Type B pancreatic cell (in vitro differentiated cells): ENCODE measurements around the gene KCNN3. TPM values are rescaled to one million over a fixed set of nuclear protein-coding genes. Genes with fewer than 3 reads are reported as not detected.

Experiments used
- DNase-seq: peaks from one replicate; pipeline ENCODE4 v3.0.0; 2021; ENCODE audit warnings: mixed read lengths; ENCODE audit not compliant: unreplicated experiment; ENCODE audit errors: extremely low spot score
- H3K27ac Mint-ChIP-seq: 2 replicates; pipeline ENCODE4 v1.8.0; 2021; ENCODE audit warnings: mild to moderate bottlenecking, mixed read lengths
- H3K27me3 Mint-ChIP-seq: 2 replicates; pipeline ENCODE4 v1.8.0; 2021; ENCODE audit warnings: mixed read lengths
- H3K36me3 Mint-ChIP-seq: 2 replicates; pipeline ENCODE4 v1.8.0; 2021; ENCODE audit warnings: mixed read lengths
- H3K4me1 Mint-ChIP-seq: one replicate; pipeline ENCODE4 v1.8.0; 2021; ENCODE audit warnings: mixed read lengths; ENCODE audit not compliant: unreplicated experiment
- H3K4me3 Mint-ChIP-seq: 2 replicates; pipeline ENCODE4 v1.8.0; 2021; ENCODE audit warnings: mild to moderate bottlenecking, mixed read lengths
- H3K9me3 Mint-ChIP-seq: 2 replicates; pipeline ENCODE4 v1.8.0; 2021; ENCODE audit warnings: mixed read lengths
- total RNA-seq: library from RNA; stranded (reverse); gene quantifications from 2 replicates; pipeline ENCODE4 v1.2.1, GENCODE V29; 2021; ENCODE audit warnings: low replicate concordance
- TF ChIP-seq, protein P1 (sequence below): fragments of 200-600 bp; sonication (generic); conservative IDR thresholded peaks from 2 replicates; pipeline ENCODE4 v1.5.0; 2021; ENCODE audit warnings: antibody characterized with exemption, mild to moderate bottlenecking

KCNN3 gene
- total RNA-seq, 1 donor from 2014 or later = 3.8 TPM

DNA sequence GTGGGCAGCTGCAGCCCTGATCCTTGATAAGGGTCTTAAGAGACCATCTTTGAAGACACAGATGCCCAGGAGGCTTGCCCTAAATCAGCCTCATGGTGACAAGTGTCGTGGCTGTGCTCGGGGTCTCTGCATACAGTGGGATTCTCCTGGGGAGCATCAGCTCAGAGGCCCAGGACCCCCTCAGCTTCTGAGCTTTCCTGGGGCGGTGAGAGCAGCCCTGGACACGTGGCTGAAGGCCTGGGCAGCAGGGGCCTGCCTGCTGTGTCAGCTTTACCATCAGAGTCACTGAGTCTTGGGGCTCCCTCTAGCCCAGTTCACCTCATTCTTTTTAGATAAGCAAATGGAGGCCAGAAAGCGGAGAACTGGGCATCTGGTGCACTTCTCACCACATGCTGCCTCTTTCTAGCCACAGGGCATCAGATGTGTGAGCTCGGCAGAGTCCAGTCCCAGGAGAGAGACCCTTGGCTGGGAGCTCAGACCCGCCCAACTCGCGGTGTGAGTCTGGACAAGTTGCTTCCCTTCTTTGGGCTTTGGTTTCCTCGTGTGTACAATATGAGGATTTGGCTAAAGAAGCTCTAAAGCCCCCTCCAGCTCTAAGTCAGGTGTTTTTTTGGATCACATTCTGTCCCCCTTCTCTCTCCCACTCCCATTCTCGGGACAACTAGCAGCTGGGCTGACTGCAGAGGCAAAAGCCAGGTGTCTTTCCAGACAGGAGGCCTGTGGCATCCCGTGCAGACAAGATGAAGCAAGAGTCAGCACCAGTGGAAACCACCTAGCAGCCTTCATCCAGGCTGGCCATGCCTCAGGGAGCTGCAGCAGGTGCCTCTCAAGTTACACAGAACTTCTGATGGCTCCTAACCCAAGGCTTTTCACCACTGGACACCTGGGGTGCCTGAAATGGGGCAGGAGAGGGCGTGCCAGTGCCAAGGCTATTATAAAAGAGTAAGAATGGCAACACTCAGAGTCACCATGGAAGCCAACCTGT, 119.1 kb downstream of the KCNN3 start:
- Mint-ChIP-seq H3K4me1 (peaks cover 33% of the 10 kb centered on the region), H3K4me3 (no peak overlapping the region), H3K9me3 (no peaks in the 10 kb centered on the region), H3K36me3 (no peaks in the 10 kb centered on the region), H3K27me3 (peaks cover 57% of the 10 kb centered on the region), H3K27ac (no peak overlapping the region)
- TF ChIP-seq, protein P1, sequence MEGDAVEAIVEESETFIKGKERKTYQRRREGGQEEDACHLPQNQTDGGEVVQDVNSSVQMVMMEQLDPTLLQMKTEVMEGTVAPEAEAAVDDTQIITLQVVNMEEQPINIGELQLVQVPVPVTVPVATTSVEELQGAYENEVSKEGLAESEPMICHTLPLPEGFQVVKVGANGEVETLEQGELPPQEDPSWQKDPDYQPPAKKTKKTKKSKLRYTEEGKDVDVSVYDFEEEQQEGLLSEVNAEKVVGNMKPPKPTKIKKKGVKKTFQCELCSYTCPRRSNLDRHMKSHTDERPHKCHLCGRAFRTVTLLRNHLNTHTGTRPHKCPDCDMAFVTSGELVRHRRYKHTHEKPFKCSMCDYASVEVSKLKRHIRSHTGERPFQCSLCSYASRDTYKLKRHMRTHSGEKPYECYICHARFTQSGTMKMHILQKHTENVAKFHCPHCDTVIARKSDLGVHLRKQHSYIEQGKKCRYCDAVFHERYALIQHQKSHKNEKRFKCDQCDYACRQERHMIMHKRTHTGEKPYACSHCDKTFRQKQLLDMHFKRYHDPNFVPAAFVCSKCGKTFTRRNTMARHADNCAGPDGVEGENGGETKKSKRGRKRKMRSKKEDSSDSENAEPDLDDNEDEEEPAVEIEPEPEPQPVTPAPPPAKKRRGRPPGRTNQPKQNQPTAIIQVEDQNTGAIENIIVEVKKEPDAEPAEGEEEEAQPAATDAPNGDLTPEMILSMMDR = no peak
- no peak for DNase-seq

DNA sequence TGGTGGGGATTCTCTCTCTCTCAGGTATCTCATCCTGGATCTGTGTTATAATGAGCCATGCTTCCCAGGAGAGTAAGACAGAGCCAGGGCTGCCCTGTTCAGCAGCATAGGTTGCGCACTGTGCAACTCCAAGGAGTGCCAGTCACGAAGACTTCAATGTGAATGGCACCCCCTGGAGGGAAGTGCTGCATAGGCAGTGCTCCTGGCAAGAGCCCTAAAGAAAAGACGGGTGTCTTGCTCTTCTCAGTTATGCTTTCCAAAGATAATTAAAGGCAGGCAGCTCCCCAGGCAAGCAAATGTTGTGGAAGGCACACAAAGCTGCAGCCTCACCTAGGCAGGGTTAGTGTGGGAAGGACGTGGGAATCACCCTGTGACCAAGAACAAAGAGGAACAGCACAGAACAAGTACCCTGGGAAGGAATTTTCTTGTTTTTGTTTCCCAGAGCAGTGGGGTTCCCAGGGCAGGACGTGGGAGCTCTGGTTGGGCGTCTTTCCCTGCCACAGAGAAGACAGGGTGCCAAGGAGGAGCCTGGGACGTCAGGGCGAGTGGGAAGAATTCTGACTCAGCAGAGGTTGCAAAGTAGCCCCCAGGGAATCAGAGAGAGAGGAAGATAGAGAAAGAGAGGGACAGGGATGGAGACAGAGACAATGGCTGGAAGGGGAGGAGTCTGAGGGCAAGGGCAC, 120.9 kb downstream of the KCNN3 start:
- peaks cover 49% of the 10 kb centered on the region for H3K27me3 Mint-ChIP-seq
- no peak overlapping the region for H3K4me3 Mint-ChIP-seq
- no peak overlapping the region for H3K27ac Mint-ChIP-seq
- H3K9me3 Mint-ChIP-seq = no peaks in the 10 kb centered on the region
- no peak for DNase-seq
- H3K4me1 Mint-ChIP-seq = peaks cover 33% of the 10 kb centered on the region
- no peaks in the 10 kb centered on the region for H3K36me3 Mint-ChIP-seq
- TF ChIP-seq, protein P1 = peak; percentile 51

DNA sequence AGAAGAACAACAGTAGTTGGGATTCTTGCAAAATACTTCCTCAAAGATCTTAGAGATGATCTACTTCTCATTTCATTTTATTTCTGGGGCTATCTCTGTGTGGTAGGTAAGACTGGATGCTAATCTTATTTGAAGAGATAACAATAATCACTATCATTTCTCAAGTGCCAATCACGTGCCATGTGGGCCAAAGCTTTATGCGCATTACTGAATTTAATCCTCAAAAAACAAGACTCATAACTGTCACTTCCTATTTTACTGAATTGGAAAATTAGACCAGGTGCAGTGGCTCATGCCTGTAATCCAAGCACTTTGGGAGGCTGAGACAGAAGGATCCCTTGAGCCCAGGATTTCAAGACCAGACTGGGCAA, 121.7 kb downstream of the KCNN3 start:
- peak overlapping the region; percentile 24 for H3K27ac Mint-ChIP-seq
- no peaks in the 10 kb centered on the region for H3K36me3 Mint-ChIP-seq
- H3K9me3 Mint-ChIP-seq = no peaks in the 10 kb centered on the region
- TF ChIP-seq, protein P1 = no peak
- H3K4me3 Mint-ChIP-seq = peak overlapping the region; percentile 61
- H3K4me1 Mint-ChIP-seq = peaks cover 33% of the 10 kb centered on the region
- no peak for DNase-seq
- H3K27me3 Mint-ChIP-seq = peaks cover 52% of the 10 kb centered on the region

DNA sequence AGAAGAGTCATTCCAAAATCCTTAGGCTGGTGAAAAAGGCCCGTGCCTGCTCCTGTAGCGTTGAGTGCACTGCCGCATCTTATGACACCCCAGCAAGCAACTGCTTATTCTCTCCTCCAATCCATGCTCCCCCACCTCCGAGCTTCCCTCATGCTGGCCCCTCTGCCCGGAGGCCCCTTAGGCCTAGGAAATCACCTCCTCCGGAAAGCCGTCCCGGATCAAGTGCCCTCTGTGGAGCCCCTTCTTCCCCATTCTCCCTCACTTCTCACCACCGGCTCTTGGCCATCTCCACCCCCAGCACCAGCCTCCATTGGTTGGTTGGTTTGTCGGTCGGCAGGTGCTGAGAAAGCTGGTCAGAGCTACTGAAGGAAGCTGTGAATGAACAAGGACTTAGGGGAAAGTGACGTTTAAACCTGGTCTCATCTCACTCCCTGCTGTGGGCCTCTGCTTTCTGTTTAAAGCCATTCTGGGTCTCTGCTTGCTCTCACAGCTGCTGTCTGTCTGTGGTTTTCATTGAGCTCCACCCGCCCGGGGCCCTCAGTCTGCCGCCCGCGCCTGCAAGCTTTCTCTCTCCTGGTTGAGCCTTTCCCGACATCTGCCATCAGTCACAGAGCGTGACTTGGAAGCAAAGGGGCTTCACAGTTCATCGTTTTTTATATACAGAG, 122.2 kb downstream of the KCNN3 start:
- TF ChIP-seq, protein P1 = no peak
- Mint-ChIP-seq H3K4me3 (peak overlapping the region; percentile 61), H3K27me3 (peaks cover 54% of the 10 kb centered on the region), H3K36me3 (no peaks in the 10 kb centered on the region), H3K9me3 (no peaks in the 10 kb centered on the region), H3K4me1 (peaks cover 33% of the 10 kb centered on the region), H3K27ac (peak overlapping the region; percentile 24)
- DNase-seq = no peak

DNA sequence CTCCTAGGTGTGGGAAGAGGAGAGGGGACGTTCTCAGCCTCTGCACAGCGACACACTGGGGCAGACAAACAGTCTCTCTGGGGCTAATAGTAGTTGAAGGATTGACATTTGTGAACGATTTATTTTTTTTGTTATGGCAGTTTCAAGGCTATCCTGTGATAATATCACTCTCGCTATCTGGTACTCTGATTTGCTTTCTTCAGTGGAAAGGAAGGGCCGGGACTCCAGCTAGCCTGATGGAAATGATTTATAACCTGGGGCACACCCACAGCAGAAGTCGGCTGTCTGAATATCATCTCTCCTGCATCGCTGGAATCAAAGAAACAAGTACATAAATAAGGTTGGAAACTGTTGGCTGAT, 122.7 kb downstream of the KCNN3 start:
- Mint-ChIP-seq H3K9me3 (no peaks in the 10 kb centered on the region), H3K4me3 (peak overlapping the region; percentile 61), H3K27me3 (peaks cover 53% of the 10 kb centered on the region), H3K4me1 (peaks cover 33% of the 10 kb centered on the region), H3K36me3 (no peaks in the 10 kb centered on the region), H3K27ac (peak overlapping the region; percentile 24)
- no peak for DNase-seq
- TF ChIP-seq, protein P1 = no peak
